ENCODE results near the gene PRKCQ.

The PRKCQ gene

GRCh38 chr10:6516929-6517284 is 63.2 kb downstream of the PRKCQ start:
- FAIRE-seq, result no peak

- no peak for FAIRE-seq
Observed at GRCh38 chr10:6516281-6516928, 63.7 kb downstream of the PRKCQ start.

- no peak for FAIRE-seq
Observed at GRCh38 chr10:6514844-6515780, 65.0 kb downstream of the PRKCQ start.

GRCh38 chr10:6514180-6514579 is 65.9 kb downstream of the PRKCQ start:
- FAIRE-seq, result no peak

- FAIRE-seq, result no peak
Observed at GRCh38 chr10:6513476-6513875, 66.6 kb downstream of the PRKCQ start.

- FAIRE-seq, result no peak
Observed at GRCh38 chr10:6512182-6512581, 67.9 kb downstream of the PRKCQ start.

- no peak for FAIRE-seq
Observed at GRCh38 chr10:6511347-6511746, 68.7 kb downstream of the PRKCQ start.

- FAIRE-seq, result no peak
Observed at GRCh38 chr10:6507311-6507710, 72.8 kb downstream of the PRKCQ start.

GRCh38 chr10:6505300-6505699 is 74.8 kb downstream of the PRKCQ start:
- FAIRE-seq, result no peak

GRCh38 chr10:6504296-6504695 is 75.8 kb downstream of the PRKCQ start:
- FAIRE-seq, result no peak

- no peak for FAIRE-seq
Observed at GRCh38 chr10:6503171-6503570, 76.9 kb downstream of the PRKCQ start.

GRCh38 chr10:6501931-6502330 is 78.1 kb downstream of the PRKCQ start:
- FAIRE-seq, result no peak

- FAIRE-seq, result no peak
Observed at GRCh38 chr10:6499974-6500373, 80.1 kb downstream of the PRKCQ start.

- FAIRE-seq, result no peak
Observed at GRCh38 chr10:6498771-6499170, 81.3 kb downstream of the PRKCQ start.

- FAIRE-seq, result no peak
Observed at GRCh38 chr10:6497620-6498019, 82.5 kb downstream of the PRKCQ start.

GRCh38 chr10:6494936-6495592 is 85.0 kb downstream of the PRKCQ start:
- no peak for FAIRE-seq

- FAIRE-seq, result no peak
Observed at GRCh38 chr10:6494442-6494819, 85.6 kb downstream of the PRKCQ start.

- no peak for FAIRE-seq
Observed at GRCh38 chr10:6493521-6494441, 86.3 kb downstream of the PRKCQ start.

- no peak for FAIRE-seq
Observed at GRCh38 chr10:6492896-6493295, 87.2 kb downstream of the PRKCQ start.

GRCh38 chr10:6491841-6492609 is 88.1 kb downstream of the PRKCQ start:
- no peak for FAIRE-seq

GRCh38 chr10:6490614-6491013 is 89.5 kb downstream of the PRKCQ start:
- no peak for FAIRE-seq

- no peak for FAIRE-seq
Observed at GRCh38 chr10:6487920-6488319, 92.2 kb downstream of the PRKCQ start.
